GM12878 (cell line): ENCODE data around the gene HDAC3. TPM values are rescaled to one million over a fixed set of nuclear protein-coding genes. Genes with fewer than 3 reads are reported as not detected.

Experiments
- ATAC-seq: fragments of 200-7000 bp; cut with Tn5 transposase; 3 replicates; pipeline ENCODE4 v1.9.1; 2020; ENCODE audit warnings: mild to moderate bottlenecking, moderate library complexity
- BruUV-seq: library from RNA; stranded (reverse); fragments of 400-500 nt; replicated peaks from 2 replicates; lab custom pipeline; 2021; lab: Mats Ljungman, UMichigan
- CTCF ChIA-PET: fragments of 300-600 bp; sonication (Branson Sonifier 250); formaldehyde crosslinking; extraction: SDS; loops from one replicate; lab custom pipeline; 2021; ENCODE audit warnings: inconsistent platforms; lab: Yijun Ruan, JAX
- POLR2A ChIA-PET: fragments of 350-600 bp; formaldehyde crosslinking; extraction: SDS; loops from one replicate; lab custom pipeline; 2021; ENCODE audit warnings: inconsistent platforms; lab: Charles Lee
- RAD21 ChIA-PET: fragments of 300-600 bp; sonication (Branson Sonifier 250); formaldehyde crosslinking; loops from one replicate; lab custom pipeline; 2023; ENCODE audit warnings: antibody characterized with exemption; ENCODE audit not compliant: unreplicated experiment; lab: Charles Lee
- SMC1A ChIA-PET: fragments of 300-600 bp; sonication (Branson Sonifier 250); formaldehyde crosslinking; loops from one replicate; lab custom pipeline; 2023; ENCODE audit not compliant: unreplicated experiment, uncharacterized antibody; lab: Charles Lee
- DNase-seq: peaks from one replicate; pipeline ENCODE4 v3.0.0-alpha.2; 2011; ENCODE audit warnings: low read depth, low spot score
- FAIRE-seq: peaks from 3 replicates; lab custom pipeline; 2011; peaks lifted over from hg19 to GRCh38; lab: Jason Lieb, UNC
- H2AFZ ChIP-seq: 2 replicates; pipeline ENCODE4 v1.6.0; 2011; ENCODE audit warnings: low read depth, low read length, control low read depth; ENCODE audit not compliant: control insufficient read depth
- H3K27ac ChIP-seq: 2 replicates; pipeline ENCODE4 v1.5.1; 2011; ENCODE audit warnings: control low read depth; ENCODE audit not compliant: control insufficient read depth, insufficient read depth
- H3K27me3 ChIP-seq, 2 experiments: replicated peaks in 1 of 2; 2 replicates each; pipeline versions ENCODE4 v1.6.0 to v1.6.1; 2011; ENCODE audit warnings: low read length in 1 of 2; ENCODE audit not compliant: control insufficient read depth in 2 of 2, insufficient read depth in 2 of 2
- H3K36me3 ChIP-seq, 2 experiments: 2 replicates each; pipeline ENCODE4 v1.5.1; 2011; ENCODE audit warnings: low read length in 1 of 2; ENCODE audit not compliant: control insufficient read depth in 2 of 2, insufficient read depth in 2 of 2
- H3K4me1 ChIP-seq: 2 replicates; pipeline ENCODE4 v1.6.1; 2011; ENCODE audit warnings: mild to moderate bottlenecking, low read length, moderate library complexity, mixed read lengths; ENCODE audit not compliant: control insufficient read depth, insufficient read depth
- H3K4me2 ChIP-seq: 2 replicates; pipeline ENCODE4 v1.6.0; 2011; ENCODE audit warnings: control low read depth; ENCODE audit not compliant: control insufficient read depth, insufficient read depth
- H3K4me3 ChIP-seq: fragments of 200-600 bp; sonication (generic); 2 replicates; pipeline ENCODE4 v1.5.1; 2016
- H3K79me2 ChIP-seq: 2 replicates; pipeline ENCODE4 v1.6.0; 2011; ENCODE audit warnings: low read length; ENCODE audit not compliant: control insufficient read depth, insufficient read depth
- H3K9ac ChIP-seq: 2 replicates; pipeline ENCODE4 v1.8.0; 2011; ENCODE audit warnings: low read length, control low read depth, mixed read lengths; ENCODE audit not compliant: control insufficient read depth, insufficient read depth
- H3K9me3 ChIP-seq: replicated peaks from 3 replicates; pipeline ENCODE4 v1.5.1; 2011; ENCODE audit warnings: mild to moderate bottlenecking, low read length; ENCODE audit not compliant: control insufficient read depth, insufficient read depth
- H4K20me1 ChIP-seq: 2 replicates; pipeline ENCODE4 v1.6.0; 2011; ENCODE audit not compliant: control insufficient read depth, insufficient read depth
- ATF7 ChIP-seq: fragments of 450-650 bp; IDR thresholded peaks from 2 replicates; pipeline ENCODE4 v1.6.1; 2016; ENCODE audit warnings: low read depth, mild to moderate bottlenecking
- BRCA1 ChIP-seq: IDR thresholded peaks from 2 replicates; pipeline ENCODE4 v1.6.1; 2011; ENCODE audit warnings: low read depth, low read length, improper control_type of control experiment
- CHD4 ChIP-seq: fragments of 200-600 bp; sonication (generic); IDR thresholded peaks from 2 replicates; pipeline ENCODE4 v1.6.1; 2016; ENCODE audit warnings: mild to moderate bottlenecking
- ETV6 ChIP-seq, 2 experiments: fragments of 450-650 bp in 1 of 2; IDR thresholded peaks in 1 of 2; conservative IDR thresholded peaks in 1 of 2; 2 replicates each; pipeline ENCODE4 v1.6.1; 2014; ENCODE audit warnings: antibody characterized with exemption in 1 of 2, borderline replicate concordance in 1 of 2, low read depth in 1 of 2, mild to moderate bottlenecking in 1 of 2, moderate library complexity in 1 of 2
- MEF2A ChIP-seq: IDR thresholded peaks from 2 replicates; pipeline ENCODE4 v1.6.1; 2011; ENCODE audit warnings: low read depth, mild to moderate bottlenecking, low read length, moderate library complexity; ENCODE audit not compliant: insufficient read depth
- MTA2 ChIP-seq: fragments of 450-650 bp; IDR thresholded peaks from 2 replicates; pipeline ENCODE4 v1.6.1; 2016; ENCODE audit warnings: low read depth, mild to moderate bottlenecking, moderate library complexity
- NBN ChIP-seq: fragments of 450-650 bp; IDR thresholded peaks from 2 replicates; pipeline ENCODE4 v1.6.1; 2016
- PML ChIP-seq: IDR thresholded peaks from 2 replicates; pipeline ENCODE4 v1.6.1; 2012; ENCODE audit warnings: low read length, inconsistent platforms
- POLR2A ChIP-seq: IDR thresholded peaks from 2 replicates; pipeline ENCODE4 v1.6.1; 2011; ENCODE audit warnings: low read depth, mild to moderate bottlenecking, low read length
- RAD21 ChIP-seq: IDR thresholded peaks from 2 replicates; pipeline ENCODE4 v1.6.1; 2011; ENCODE audit warnings: mild to moderate bottlenecking, low read depth, low read length, moderate library complexity; ENCODE audit not compliant: insufficient read depth
- RAD51 ChIP-seq: fragments of 450-650 bp; IDR thresholded peaks from 2 replicates; pipeline ENCODE4 v1.6.1; 2016; ENCODE audit warnings: moderate library complexity, mild to moderate bottlenecking, inconsistent platforms
- SIN3A ChIP-seq: IDR thresholded peaks from 2 replicates; pipeline ENCODE4 v1.6.1; 2012; ENCODE audit warnings: low read depth, low read length, improper control_type of control experiment
- SMAD1 ChIP-seq: fragments of 450-650 bp; IDR thresholded peaks from 2 replicates; pipeline ENCODE4 v1.6.1; 2018; ENCODE audit warnings: mild to moderate bottlenecking, low read depth; ENCODE audit not compliant: partially characterized antibody
- SP1 ChIP-seq: IDR thresholded peaks from one replicate; pipeline ENCODE4 v1.6.1; 2011; ENCODE audit warnings: low read depth, low read length
- TCF7 ChIP-seq: IDR thresholded peaks from 2 replicates; pipeline ENCODE4 v1.6.1; 2014; ENCODE audit warnings: antibody characterized with exemption, borderline replicate concordance
- ZNF384 ChIP-seq: IDR thresholded peaks from 2 replicates; pipeline ENCODE4 v1.6.1; 2012; ENCODE audit warnings: low read depth, mild to moderate bottlenecking, low read length, improper control_type of control experiment, borderline replicate concordance
- WGBS: methylation state at CpG from one replicate; pipeline ENCODE4 v1.1.6; 2016; ENCODE audit warnings: low lambda C conversion rate; ENCODE audit not compliant: insufficient replicate concordance, insufficient coverage; ENCODE audit errors: missing lambda C conversion rate; 5-methylcytosine and 5-hydroxymethylcytosine counted together
- in situ Hi-C: fragments of 300-500 bp; cut with MboI; formaldehyde crosslinking; loops from 9 replicates; pipeline ENCODE4 v1.14.3; 2018; ENCODE audit warnings: mixed read lengths
- intact Hi-C: fragments of 100-400 bp; cut with micrococcal nuclease; formaldehyde crosslinking; loops from one replicate; pipeline ENCODE4 v1.14.2; 2022; ENCODE audit not compliant: unreplicated experiment
- polyA plus RNA-seq, 11 experiments: library from polyadenylated mRNA; depleted of rRNA in 4 of 11; unstranded in 6 of 11; stranded (reverse) in 5 of 11; fragments of >200 nt; fragmentation: Nextera tagmentation in 4 of 11; fragmentation: Illumina TruSeq in 1 of 11; extraction: Ambion mirVana in 4 of 11; extraction: Trizol in 1 of 11; gene quantifications; 1 replicate in 1 of 11; 2 replicates in 10 of 11; pipeline versions ENCODE4 v1.2.1 to v1.2.3, GENCODE V29; 2011 to 2016; ENCODE audit warnings: inconsistent platforms in 2 of 11, missing spikeins in 2 of 11, low read depth in 1 of 11
- total RNA-seq, 4 experiments: library from RNA; depleted of rRNA in 3 of 4; stranded (reverse); fragments of >200 nt in 3 of 4; fragmentation: Illumina TruSeq in 1 of 4; extraction: Trizol in 1 of 4; gene quantifications; 2 replicates each; pipeline versions ENCODE4 v1.2.1 to v1.2.3, GENCODE V29; 2013 to 2021
- TF ChIP-seq, protein P1 (sequence below): fragments of 450-650 bp; formaldehyde crosslinking; IDR thresholded peaks from 2 replicates; pipeline ENCODE4 v1.4.0; 2022; ENCODE audit warnings: mild to moderate bottlenecking, moderate library complexity
- TF ChIP-seq, protein P2 (sequence below): fragments of 450-650 bp; conservative IDR thresholded peaks from 2 replicates; pipeline ENCODE4 v1.6.1; 2017; ENCODE audit warnings: mild to moderate bottlenecking, moderate library complexity

Gene HDAC3
- total and polyA plus RNA-seq, 10 of the 15 experiments (the other 5 are each of a cell fraction or from before 2014, with no cell fraction given) = 62.2 to 140 (median 112) TPM

DNA sequence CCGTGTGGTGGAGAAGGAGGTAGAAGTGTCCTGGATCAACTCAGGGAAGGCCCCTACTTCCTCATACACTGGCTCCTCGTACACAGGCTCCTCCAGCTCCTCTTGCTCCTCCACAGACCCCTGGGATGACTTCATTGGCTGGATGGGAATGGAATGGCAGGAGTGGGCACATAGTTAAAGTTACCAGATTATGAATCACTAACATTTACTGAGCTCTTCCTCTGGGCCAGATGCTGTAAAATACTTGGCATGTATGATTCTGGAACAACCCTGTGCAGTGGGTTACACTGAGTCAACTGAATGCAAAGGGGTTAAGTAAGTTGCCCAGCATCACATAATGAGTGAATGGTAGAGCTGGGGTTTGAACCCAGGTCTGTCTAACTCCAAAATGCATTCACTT, 17.6 kb upstream of the HDAC3 start:
- no TSS peak for BruUV-seq
- intact Hi-C loops (no loop called here), in situ Hi-C loops (no loop called here)
- no peak for FAIRE-seq
- no peak for ATAC-seq
- Histone ChIP-seq H3K4me2 (no peak overlapping the region), H3K9ac (no peak overlapping the region), H2AFZ (no peak overlapping the region), H4K20me1 (no peaks in the 10 kb centered on the region), H3K4me3 (no peak overlapping the region), H3K27ac (no peak overlapping the region), H3K79me2 (no peaks in the 10 kb centered on the region), H3K36me3 (no peaks in the 10 kb centered on the region), H3K4me1 (peaks cover 8% of the 10 kb centered on the region), H3K9me3 (no peaks in the 10 kb centered on the region), H3K27me3 (no peaks in the 10 kb centered on the region)
- RAD21 ChIA-PET = interaction anchor here (0.5 kb wide), 1 partner anchor 613 kb away, joined by 3 read pairs; no protein-coding TSS in a partner anchor
- TF ChIP-seq SMAD1 (no peak), NBN (no peak), POLR2A (no peak), ETV6 (conservative IDR thresholded peaks at IDR 0.05 in 1 of 2, IDR thresholded peaks at IDR 0.05 in 1 of 2; ENCODE audit: borderline replicate concordance in 1 of 2, low read depth in 1 of 2) (no peak), BRCA1 (no peak), SIN3A (no peak), SP1 (no peak), RAD51 (no peak), ZNF384 (no peak), RAD21 (no peak), ATF7 (no peak), TCF7 (no peak), MEF2A (no peak), CHD4 (no peak), PML (no peak), MTA2 (no peak)
- TF ChIP-seq, protein P1, sequence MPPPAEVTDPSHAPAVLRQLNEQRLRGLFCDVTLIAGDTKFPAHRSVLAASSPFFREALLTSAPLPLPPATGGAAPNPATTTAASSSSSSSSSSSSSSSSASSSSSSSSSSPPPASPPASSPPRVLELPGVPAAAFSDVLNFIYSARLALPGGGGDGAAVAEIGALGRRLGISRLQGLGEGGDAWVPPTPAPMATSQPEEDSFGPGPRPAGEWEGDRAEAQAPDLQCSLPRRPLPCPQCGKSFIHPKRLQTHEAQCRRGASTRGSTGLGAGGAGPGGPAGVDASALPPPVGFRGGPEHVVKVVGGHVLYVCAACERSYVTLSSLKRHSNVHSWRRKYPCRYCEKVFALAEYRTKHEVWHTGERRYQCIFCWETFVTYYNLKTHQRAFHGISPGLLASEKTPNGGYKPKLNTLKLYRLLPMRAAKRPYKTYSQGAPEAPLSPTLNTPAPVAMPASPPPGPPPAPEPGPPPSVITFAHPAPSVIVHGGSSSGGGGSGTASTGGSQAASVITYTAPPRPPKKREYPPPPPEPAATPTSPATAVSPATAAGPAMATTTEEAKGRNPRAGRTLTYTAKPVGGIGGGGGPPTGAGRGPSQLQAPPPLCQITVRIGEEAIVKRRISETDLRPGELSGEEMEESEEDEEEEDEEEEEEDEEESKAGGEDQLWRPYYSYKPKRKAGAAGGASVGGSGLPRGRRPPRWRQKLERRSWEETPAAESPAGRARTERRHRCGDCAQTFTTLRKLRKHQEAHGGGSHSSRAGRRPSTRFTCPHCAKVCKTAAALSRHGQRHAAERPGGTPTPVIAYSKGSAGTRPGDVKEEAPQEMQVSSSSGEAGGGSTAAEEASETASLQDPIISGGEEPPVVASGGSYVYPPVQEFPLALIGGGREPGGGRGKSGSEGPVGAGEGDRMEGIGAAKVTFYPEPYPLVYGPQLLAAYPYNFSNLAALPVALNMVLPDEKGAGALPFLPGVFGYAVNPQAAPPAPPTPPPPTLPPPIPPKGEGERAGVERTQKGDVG (CRISPR knock-in tag) = no peak
- TF ChIP-seq, protein P2, sequence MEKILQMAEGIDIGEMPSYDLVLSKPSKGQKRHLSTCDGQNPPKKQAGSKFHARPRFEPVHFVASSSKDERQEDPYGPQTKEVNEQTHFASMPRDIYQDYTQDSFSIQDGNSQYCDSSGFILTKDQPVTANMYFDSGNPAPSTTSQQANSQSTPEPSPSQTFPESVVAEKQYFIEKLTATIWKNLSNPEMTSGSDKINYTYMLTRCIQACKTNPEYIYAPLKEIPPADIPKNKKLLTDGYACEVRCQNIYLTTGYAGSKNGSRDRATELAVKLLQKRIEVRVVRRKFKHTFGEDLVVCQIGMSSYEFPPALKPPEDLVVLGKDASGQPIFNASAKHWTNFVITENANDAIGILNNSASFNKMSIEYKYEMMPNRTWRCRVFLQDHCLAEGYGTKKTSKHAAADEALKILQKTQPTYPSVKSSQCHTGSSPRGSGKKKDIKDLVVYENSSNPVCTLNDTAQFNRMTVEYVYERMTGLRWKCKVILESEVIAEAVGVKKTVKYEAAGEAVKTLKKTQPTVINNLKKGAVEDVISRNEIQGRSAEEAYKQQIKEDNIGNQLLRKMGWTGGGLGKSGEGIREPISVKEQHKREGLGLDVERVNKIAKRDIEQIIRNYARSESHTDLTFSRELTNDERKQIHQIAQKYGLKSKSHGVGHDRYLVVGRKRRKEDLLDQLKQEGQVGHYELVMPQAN = no peak
- SMC1A ChIA-PET = no interaction called here
- POLR2A ChIA-PET = no interaction called here
- CTCF ChIA-PET = interaction anchor here (0.7 to 1.5 kb wide), 3 partner anchors 10 to 353 kb away, joined by 3 to 7 read pairs (median 3); no protein-coding TSS in a partner anchor
- no peak for DNase-seq
- WGBS = 0% methylated on average over 2 of the region's 2 CpGs
